ENCODE data around the gene ANKRD53. TPM values are rescaled to one million over a fixed set of nuclear protein-coding genes. Genes with fewer than 3 reads are reported as not detected.

ANKRD53 gene
- polyA plus RNA-seq, 2 of the 4 experiments (the other 2 are of a cell fraction), result not detected

- FAIRE-seq (no peak), ATAC-seq (no peak), DNase-seq (ENCODE audit: low read depth in 1 of 2, low spot score in 1 of 2) (no peak)
- 77% methylated on average over 10 of the region's 10 CpGs for WGBS (ENCODE audit: missing lambda C conversion rate)
- no peak overlapping the region for H3K4me3 ChIP-seq
- no peaks in the 10 kb centered on the region for H3K4me1 ChIP-seq
- TF ChIP-seq CBX2 (IDR thresholded peaks at IDR 0.05; ENCODE audit: borderline replicate concordance, low read depth) (no peak), MAZ (IDR thresholded peaks at IDR 0.05; ENCODE audit: borderline replicate concordance, low read depth, low read length) (no peak), NFE2L2 (conservative IDR thresholded peaks at IDR 0.05; ENCODE audit: low read length) (no peak), JUNB (IDR thresholded peaks at IDR 0.05) (no peak), FOSB (CRISPR knock-in tag; IDR thresholded peaks at IDR 0.05) (no peak), POLR2A (IDR thresholded peaks at IDR 0.05; ENCODE audit: low read length) (no peak), FOXS1 (CRISPR knock-in tag; IDR thresholded peaks at IDR 0.05) (no peak)
- TF ChIP-seq, protein P1, sequence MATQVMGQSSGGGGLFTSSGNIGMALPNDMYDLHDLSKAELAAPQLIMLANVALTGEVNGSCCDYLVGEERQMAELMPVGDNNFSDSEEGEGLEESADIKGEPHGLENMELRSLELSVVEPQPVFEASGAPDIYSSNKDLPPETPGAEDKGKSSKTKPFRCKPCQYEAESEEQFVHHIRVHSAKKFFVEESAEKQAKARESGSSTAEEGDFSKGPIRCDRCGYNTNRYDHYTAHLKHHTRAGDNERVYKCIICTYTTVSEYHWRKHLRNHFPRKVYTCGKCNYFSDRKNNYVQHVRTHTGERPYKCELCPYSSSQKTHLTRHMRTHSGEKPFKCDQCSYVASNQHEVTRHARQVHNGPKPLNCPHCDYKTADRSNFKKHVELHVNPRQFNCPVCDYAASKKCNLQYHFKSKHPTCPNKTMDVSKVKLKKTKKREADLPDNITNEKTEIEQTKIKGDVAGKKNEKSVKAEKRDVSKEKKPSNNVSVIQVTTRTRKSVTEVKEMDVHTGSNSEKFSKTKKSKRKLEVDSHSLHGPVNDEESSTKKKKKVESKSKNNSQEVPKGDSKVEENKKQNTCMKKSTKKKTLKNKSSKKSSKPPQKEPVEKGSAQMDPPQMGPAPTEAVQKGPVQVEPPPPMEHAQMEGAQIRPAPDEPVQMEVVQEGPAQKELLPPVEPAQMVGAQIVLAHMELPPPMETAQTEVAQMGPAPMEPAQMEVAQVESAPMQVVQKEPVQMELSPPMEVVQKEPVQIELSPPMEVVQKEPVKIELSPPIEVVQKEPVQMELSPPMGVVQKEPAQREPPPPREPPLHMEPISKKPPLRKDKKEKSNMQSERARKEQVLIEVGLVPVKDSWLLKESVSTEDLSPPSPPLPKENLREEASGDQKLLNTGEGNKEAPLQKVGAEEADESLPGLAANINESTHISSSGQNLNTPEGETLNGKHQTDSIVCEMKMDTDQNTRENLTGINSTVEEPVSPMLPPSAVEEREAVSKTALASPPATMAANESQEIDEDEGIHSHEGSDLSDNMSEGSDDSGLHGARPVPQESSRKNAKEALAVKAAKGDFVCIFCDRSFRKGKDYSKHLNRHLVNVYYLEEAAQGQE (IDR thresholded peaks at IDR 0.05), result no peak
- CTCF ChIA-PET, result interaction anchor here (0.8 to 31.9 kb wide), 7 partner anchors 2 to 76 kb away, joined by 4 to 512 read pairs (median 18); partner anchors contain the start of gene ATP6V1B1
- H3K4me2 ChIP-seq, result no peak overlapping the region
- no peak overlapping the region for H3K27ac ChIP-seq
- no peaks in the 10 kb centered on the region for H3K9me3 ChIP-seq
- POLR2A ChIA-PET, result no interaction called here
These were observed 40.4 kb upstream of the ANKRD53 start for GRCh38 chr2:70937866-70938585.

DNA sequence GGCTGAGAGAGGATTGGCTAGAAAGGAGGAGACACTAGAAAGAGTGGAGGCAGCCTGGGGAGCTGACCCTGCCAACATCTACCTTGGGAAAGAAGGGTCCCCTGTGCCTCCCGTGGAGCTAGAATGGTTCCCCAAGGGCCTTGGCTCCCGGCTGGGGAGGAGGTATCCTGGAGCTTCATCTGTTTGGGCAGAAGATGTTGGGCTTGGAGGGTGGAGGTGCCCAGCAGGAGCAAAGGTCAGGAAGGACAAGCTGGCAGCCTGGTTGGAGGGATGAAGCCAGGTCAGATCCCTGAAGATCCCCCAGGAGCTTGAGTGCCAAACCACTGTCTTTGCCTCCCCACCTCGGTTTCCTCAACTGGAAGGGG lies 39.9 kb upstream of the ANKRD53 start:
- WGBS (ENCODE audit: missing lambda C conversion rate), result 73% methylated on average over 3 of the region's 3 CpGs
- FAIRE-seq (no peak), DNase-seq (ENCODE audit: low read depth in 1 of 2, low spot score in 1 of 2) (no peak), ATAC-seq (no peak)
- no peak for TF ChIP-seq ZNF302 (CRISPR knock-in tag; IDR thresholded peaks at IDR 0.05)
- TF ChIP-seq HEYL (CRISPR knock-in tag; IDR thresholded peaks at IDR 0.05), result no peak
- no peak for TF ChIP-seq BHLHE40 (IDR thresholded peaks at IDR 0.05; ENCODE audit: low read depth, low read length)
- TF ChIP-seq MAFK (IDR thresholded peaks at IDR 0.05; ENCODE audit: partially characterized antibody), result no peak
- TF ChIP-seq NR3C1 (IDR thresholded peaks at IDR 0.05), result no peak
- no peak for TF ChIP-seq RAD21 (conservative IDR thresholded peaks at IDR 0.05 in 1 of 2, IDR thresholded peaks at IDR 0.05 in 1 of 2)
- TF ChIP-seq, protein P2, sequence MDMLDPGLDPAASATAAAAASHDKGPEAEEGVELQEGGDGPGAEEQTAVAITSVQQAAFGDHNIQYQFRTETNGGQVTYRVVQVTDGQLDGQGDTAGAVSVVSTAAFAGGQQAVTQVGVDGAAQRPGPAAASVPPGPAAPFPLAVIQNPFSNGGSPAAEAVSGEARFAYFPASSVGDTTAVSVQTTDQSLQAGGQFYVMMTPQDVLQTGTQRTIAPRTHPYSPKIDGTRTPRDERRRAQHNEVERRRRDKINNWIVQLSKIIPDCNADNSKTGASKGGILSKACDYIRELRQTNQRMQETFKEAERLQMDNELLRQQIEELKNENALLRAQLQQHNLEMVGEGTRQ (IDR thresholded peaks at IDR 0.05), result no peak
- no peak for TF ChIP-seq SMC3 (IDR thresholded peaks at IDR 0.05)
- TF ChIP-seq KDM5A (IDR thresholded peaks at IDR 0.05), result no peak
- CTCF ChIA-PET, result interaction anchor here (0.8 to 31.9 kb wide), 6 partner anchors 1 to 77 kb away, joined by 4 to 512 read pairs (median 252); partner anchors contain the start of gene ATP6V1B1
- no peak overlapping the region for H3K27ac ChIP-seq
- H3K4me1 ChIP-seq, result no peaks in the 10 kb centered on the region
- no peak overlapping the region for H3K4me2 ChIP-seq
- POLR2A ChIA-PET, result no interaction called here
- no peak overlapping the region for H3K4me3 ChIP-seq
- no peaks in the 10 kb centered on the region for H3K9me3 ChIP-seq

GRCh38 chr2:70939001-70939838 lies 39.2 kb upstream of the ANKRD53 start:
- FAIRE-seq, result no peak
- POLR2A ChIA-PET, result no interaction called here
- no peak overlapping the region for H3K4me2 ChIP-seq
- 90% methylated on average over 30 of the region's 30 CpGs for WGBS (ENCODE audit: missing lambda C conversion rate)
- H3K9me3 ChIP-seq, result no peaks in the 10 kb centered on the region
- no peak for ATAC-seq
- H3K27ac ChIP-seq, result no peak overlapping the region
- H3K4me1 ChIP-seq, result no peaks in the 10 kb centered on the region
- no peak for DNase-seq (ENCODE audit: low read depth in 1 of 2, low spot score in 1 of 2)
- CTCF ChIA-PET, result interaction anchor here (0.8 to 31.9 kb wide), 6 partner anchors 0 to 77 kb away, joined by 4 to 512 read pairs (median 252); partner anchors contain the start of gene ATP6V1B1
- H3K4me3 ChIP-seq, result no peak overlapping the region
- TF ChIP-seq TFCP2L1 (CRISPR knock-in tag; IDR thresholded peaks at IDR 0.05), result no peak
- no peak for TF ChIP-seq BCL3 (IDR thresholded peaks at IDR 0.05)
- no peak for TF ChIP-seq FOSB (CRISPR knock-in tag; IDR thresholded peaks at IDR 0.05)
- TF ChIP-seq CEBPB (IDR thresholded peaks at IDR 0.05), result no peak
- TF ChIP-seq, protein P1 (IDR thresholded peaks at IDR 0.05), result no peak
- TF ChIP-seq JUNB (IDR thresholded peaks at IDR 0.05), result no peak
- TF ChIP-seq ELK1 (IDR thresholded peaks at IDR 0.05; ENCODE audit: low read depth, low read length), result no peak
- TF ChIP-seq CBX8 (IDR thresholded peaks at IDR 0.05), result no peak
